Measurements from ENCODE around the gene RCCD1.

Gene RCCD1

DNA sequence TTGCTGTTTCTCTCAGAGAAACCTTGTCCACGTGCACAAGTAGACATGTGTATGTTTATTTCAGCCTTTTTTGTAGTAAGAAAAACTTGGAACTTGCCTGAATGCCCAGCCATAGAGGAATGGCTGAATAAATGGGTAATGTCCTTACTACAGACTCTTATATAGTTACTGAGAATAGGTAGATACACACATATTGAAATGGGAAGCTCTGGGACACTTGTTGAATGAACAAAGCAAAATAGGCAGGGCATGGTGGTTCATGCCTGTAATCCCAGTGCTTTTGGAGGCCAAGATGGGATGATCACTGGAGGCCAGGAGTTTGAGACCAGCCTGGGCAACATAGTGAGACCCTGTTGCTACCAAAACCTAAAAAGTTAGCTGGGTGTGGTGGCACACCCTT lies 17.9 kb upstream of the RCCD1 start:
- DNase-seq (ENCODE audit: low read depth, low spot score): no peak
- H3K4me3 ChIP-seq (ENCODE audit: low read length): no peak overlapping the region

GRCh38 chr15:90938261-90938660 lies 16.4 kb upstream of the RCCD1 start:
- no peak overlapping the region for H3K4me3 ChIP-seq (ENCODE audit: low read length)
- DNase-seq (ENCODE audit: low read depth, low spot score): no peak

DNA sequence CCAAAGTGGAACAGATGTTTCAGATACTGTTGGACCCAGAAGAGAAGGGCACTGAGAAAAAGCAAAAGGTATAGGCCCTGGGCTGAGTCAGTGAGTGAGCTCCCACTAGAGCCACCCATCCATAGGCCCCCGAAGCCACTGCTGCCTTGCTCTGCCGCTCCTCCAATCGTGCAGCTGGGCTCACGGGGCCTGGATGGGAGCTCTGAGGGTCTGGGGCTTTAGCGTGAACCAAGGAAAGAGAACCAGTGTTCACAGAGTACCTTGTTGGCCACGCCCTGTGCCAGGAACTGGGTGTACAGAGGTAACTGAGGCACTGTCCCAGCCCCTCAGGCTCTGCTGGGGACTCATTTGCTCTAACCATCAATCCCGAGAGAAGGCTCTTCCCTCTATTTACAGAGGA lies 14.9 kb upstream of the RCCD1 start:
- H3K4me3 ChIP-seq (ENCODE audit: low read length): no peak overlapping the region
- DNase-seq (ENCODE audit: low read depth, low spot score): no peak

- H3K4me3 ChIP-seq (ENCODE audit: low read length): no peak overlapping the region
- no peak for DNase-seq (ENCODE audit: low read depth, low spot score)
Observed at GRCh38 chr15:90941038-90941437, 13.6 kb upstream of the RCCD1 start.

DNA sequence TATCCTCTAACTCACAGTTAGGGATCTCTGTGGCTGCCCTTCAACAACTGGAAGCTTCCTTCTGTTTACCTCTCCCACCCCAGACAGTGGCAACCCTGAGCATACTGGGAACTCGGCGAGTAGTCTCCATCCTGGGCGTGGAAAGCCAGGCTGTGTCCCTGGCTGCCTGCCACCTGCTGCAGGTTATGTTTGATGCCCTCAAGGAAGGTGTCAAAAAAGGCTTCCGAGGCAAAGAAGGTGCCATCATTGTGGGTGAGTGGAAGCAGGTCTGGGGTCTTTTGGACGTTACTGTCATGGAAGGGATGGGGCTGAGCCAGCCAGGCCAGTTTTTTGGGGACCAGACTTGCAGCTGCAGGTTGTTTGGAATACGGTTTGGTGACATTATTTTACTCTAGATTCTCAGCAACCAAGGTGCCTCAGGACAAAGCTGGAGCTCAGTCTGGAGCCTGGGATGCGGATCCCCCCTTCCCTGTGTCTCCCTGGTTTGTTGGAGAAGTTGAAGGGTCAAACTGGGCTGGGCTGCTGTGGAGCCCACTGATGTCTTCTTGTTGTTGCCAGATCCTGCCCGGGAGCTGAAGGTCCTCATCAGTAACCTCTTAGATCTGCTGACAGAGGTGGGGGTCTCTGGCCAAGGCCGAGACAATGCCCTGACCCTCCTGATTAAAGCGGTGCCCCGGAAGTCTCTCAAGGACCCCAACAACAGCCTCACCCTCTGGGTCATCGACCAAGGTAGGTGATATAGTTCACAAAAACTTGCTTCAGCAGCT lies 12.1 kb upstream of the RCCD1 start:
- DNase-seq (ENCODE audit: low read depth, low spot score): no peak
- H3K4me3 ChIP-seq (ENCODE audit: low read length): no peak overlapping the region

GRCh38 chr15:90945091-90945490 lies 9.6 kb upstream of the RCCD1 start:
- DNase-seq (ENCODE audit: low read depth, low spot score): no peak

DNA sequence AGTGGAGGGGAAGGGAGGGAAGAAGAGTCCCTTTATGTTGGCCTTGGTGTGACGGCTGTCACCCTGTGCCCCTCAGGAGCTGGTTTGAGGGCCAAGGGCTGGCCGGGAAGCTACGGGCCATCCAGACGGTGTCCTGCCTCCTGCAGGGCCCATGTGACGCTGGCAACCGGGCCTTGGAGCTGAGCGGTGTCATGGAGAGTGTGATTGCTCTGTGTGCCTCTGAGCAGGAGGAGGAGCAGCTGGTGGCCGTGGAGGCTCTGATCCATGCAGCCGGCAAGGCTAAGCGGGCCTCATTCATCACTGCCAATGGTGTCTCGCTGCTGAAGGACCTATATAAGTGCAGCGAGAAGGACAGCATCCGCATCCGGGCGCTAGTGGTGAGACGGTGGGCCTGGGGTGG lies 8.1 kb upstream of the RCCD1 start:
- no peak overlapping the region for H3K4me3 ChIP-seq (ENCODE audit: low read length)
- no peak for DNase-seq (ENCODE audit: low read depth, low spot score)

More at GRCh38 chr15:90945091-90945490, 9.6 kb upstream of the RCCD1 start:
- H3K4me3 ChIP-seq (ENCODE audit: low read length): no peak overlapping the region

DNA sequence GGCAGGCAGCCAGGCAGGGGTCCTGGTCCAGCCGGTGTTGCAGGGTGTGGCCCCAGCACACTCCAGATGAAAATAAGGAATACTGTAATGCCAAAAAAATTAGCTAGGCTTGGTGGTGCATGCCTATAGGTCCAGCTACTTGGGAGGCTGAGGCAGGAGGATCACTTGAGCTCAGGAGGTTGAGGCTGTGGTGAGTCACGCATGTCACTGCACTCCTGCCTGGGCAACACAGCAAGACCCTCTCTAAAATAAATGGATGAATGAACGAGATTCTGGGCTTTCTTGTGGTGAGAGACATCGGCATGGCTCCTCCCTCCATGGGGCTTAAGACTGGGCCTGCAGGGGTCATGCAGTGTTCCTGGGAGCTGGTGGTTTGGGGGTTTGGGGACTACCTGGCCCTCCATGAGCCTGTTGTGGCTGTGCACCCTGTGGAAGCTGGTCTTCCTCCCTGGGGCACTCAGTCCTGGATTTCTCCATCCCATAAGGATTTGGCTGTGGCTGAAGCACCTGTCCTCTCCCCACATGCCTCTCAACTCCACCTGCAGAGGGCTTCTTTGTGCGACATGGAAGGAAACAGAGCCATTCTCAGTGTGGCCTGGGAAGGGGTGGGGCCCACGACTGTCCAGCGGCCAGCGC lies 7.6 kb upstream of the RCCD1 start:
- no peak overlapping the region for H3K4me3 ChIP-seq (ENCODE audit: low read length)
- no peak for DNase-seq (ENCODE audit: low read depth, low spot score)

DNA sequence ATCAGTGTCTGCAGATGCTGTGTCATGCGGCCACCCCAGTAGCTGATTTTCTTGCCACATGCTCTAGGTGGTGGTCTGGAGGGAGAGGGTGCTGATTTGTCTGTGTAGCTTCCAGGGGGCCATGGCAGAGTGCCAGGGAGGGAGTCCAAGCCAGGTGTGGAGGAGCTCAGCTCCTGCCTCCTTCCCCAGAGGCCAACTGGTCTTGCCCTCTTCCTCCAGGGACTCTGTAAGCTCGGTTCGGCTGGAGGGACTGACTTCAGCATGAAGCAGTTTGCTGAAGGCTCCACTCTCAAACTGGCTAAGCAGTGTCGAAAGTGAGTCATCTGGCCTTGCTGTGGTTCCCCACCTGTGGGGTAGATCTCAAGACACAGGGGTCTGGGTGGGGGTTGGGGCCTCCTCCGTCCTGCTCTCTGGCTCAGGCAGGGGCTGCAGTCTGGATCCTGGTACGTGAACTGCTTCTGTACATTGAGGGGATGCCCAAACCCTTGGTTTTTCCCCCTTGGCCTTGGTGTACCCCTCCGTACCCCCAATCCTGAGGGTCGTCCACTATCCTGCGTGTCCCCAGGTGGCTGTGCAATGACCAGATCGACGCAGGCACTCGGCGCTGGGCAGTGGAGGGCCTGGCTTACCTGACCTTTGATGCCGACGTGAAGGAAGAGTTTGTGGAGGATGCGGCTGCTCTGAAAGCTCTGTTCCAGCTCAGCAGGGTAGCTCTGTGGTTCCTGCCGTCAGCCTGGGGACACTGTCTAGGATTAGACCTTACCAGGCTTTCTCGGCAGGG lies 6.9 kb upstream of the RCCD1 start:
- DNase-seq (ENCODE audit: low read depth, low spot score): no peak
- no peak overlapping the region for H3K4me3 ChIP-seq (ENCODE audit: low read length)

DNA sequence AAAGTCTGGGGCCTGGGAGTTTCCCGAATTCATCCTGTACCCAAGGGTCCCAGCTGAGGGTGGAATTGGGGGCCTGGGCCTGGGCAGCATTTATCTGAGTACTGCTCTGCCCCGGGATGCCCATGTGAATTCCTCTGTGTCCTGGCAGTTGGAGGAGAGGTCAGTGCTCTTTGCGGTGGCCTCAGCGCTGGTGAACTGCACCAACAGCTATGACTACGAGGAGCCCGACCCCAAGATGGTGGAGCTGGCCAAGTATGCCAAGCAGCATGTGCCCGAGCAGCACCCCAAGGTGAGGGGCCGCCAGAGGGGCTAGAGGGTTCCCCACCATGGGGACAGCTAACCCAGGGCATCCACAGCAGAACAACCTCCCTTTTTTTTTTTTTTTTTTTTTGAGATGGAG lies 6.2 kb upstream of the RCCD1 start:
- no peak for DNase-seq (ENCODE audit: low read depth, low spot score)
- no peak overlapping the region for H3K4me3 ChIP-seq (ENCODE audit: low read length)

DNA sequence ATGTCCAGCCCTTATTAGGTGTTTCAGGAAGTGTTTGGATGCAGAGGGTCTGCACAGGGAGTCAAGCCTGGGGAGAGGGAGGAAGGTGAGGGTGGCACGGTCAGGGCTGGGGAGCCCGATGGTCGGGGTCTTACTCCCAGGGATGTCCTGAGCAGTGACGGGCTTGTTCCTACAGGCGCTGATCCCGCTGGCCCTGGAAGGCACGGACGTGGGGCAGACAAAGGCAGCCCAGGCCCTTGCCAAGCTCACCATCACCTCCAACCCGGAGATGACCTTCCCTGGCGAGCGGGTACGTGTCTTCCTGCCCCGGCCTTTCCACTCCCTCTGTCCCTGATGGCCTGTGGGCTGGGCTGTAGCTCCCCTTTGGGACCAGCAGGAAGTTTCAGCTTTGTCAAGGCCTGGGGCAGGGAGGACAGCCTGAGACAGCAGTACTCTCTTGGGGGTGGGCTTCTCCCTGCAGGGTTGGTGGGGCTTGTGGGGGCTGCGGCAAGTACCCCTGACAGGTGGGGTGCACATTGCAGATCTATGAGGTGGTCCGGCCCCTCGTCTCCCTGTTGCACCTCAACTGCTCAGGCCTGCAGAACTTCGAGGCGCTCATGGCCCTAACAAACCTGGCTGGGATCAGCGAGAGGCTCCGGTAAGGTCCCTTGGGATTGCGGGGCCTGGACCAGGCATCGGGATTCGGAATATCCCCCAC lies 4.6 kb upstream of the RCCD1 start:
- no peak overlapping the region for H3K4me3 ChIP-seq (ENCODE audit: low read length)
- no peak for DNase-seq (ENCODE audit: low read depth, low spot score)

GRCh38 chr15:90950676-90951075 lies 4.0 kb upstream of the RCCD1 start:
- no peak for DNase-seq (ENCODE audit: low read depth, low spot score)
- no peak overlapping the region for H3K4me3 ChIP-seq (ENCODE audit: low read length)

GRCh38 chr15:90952901-90953677 lies 1.6 kb upstream of the RCCD1 start:
- no peak for DNase-seq (ENCODE audit: low read depth, low spot score)

DNA sequence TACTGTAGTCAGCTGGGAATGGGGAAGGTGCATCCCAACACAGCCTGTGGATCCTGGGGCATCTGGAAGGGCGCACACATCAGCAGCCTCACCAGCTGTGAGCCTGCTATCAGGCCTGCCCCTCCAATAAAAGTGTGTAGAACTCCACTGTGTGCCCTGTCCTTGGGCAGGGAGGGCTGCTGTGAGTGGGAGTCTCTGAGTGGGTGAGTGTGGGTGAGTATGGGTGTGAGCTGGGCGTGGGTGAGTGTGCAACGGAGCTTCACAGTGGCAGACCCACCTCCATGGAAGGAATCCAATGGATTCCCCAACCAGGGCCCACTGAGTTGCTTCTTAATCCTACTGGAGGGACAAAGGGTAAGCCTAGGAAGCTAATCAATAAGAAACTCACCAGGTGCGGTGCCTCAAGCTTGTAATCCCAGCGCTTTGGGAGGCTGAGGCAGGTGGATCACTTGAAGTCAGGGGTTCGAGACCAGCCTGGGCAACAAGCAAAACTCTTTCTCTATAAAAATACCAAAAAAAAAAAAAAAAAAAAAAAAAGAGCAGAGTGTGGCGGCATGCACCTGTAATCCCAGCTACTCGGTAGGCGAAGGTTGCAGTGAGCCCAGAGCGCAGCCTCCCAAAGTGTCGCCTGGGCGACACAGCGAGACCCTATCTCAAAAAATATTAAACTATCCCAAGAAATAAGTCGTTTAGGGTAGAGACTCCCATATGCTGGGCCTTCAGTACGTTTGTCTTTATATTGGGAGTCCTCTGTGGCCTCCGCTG lies 555 bp upstream of the RCCD1 start:
- no peak for DNase-seq (ENCODE audit: low read depth, low spot score)
- peak overlapping the region; percentile 87 for H3K4me3 ChIP-seq (ENCODE audit: low read length)

More at GRCh38 chr15:90952901-90953677, 1.6 kb upstream of the RCCD1 start:
- no peak overlapping the region for H3K4me3 ChIP-seq (ENCODE audit: low read length)

DNA sequence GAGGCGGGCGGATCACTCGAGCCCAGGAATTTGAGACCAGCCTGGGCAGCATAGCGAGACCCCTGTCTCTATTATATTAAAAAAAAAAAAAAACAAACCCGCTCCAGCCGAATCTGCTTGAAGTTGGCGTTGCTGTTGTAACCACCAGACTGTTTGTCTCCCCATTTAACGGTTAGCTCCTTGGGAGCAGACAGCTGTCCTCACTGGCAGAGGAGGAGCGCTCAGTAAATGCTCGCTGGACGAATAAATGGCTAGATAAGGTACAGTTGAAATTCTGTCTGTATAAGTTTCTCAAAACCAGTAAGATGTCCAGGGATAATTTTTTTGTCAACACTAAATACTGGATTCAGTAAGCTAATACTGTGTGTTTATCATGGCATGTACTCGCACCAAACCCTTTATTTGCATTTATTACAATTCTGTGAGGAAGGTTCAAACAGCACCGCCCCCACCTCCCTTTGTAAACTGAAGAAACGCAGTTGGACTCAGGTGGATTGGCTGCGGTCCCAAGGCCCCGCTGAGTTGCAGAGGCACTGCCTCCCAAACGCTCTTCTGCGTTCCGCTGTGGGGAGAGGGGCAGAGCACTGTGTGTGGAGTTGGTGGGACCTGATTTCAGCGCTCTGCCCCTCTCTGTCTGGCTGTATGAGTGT lies 1.1 kb downstream of the RCCD1 start:
- peak overlapping the region; percentile 87 for H3K4me3 ChIP-seq (ENCODE audit: low read length)
- no peak for DNase-seq (ENCODE audit: low read depth, low spot score)

DNA sequence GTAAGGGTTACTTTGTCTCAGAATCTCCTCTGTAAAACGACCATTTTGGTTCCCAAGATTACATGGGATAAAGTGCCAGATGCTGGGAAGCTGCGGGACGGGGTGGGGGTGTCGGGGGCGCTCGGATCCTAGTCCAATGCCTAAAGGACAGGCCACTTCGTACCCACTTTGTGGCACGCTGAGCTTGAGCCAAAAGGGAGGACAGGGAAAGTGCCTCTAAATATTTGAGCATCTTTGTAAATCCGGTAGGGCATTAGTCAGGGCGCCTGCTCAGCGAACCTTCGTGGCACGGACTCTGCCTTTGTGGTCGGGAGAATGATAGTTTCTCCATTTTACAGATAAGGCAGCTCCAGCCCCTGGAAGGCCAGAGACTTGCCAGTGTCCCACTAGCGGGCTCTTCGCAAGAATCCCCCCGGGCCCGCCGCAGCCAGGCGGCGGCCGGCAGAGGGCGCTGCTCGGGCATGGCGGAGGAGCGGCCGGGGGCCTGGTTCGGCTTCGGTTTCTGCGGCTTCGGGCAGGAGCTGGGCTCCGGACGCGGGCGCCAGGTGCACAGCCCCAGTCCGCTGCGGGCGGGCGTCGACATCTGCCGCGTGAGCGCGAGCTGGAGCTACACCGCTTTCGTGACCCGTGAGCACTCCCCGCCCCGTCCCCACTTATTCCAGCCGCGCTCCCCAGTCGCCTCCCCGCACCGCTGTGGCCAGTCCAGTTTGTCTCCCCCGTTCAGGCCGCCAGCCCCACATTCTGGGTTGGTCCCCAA lies 1.8 kb downstream of the RCCD1 start:
- H3K4me3 ChIP-seq (ENCODE audit: low read length): peak overlapping the region; percentile 87
- no peak for DNase-seq (ENCODE audit: low read depth, low spot score)
